ENCODE results near the gene SIPA1L3. TPM values are rescaled to one million over a fixed set of nuclear protein-coding genes. Genes with fewer than 3 reads are reported as not detected.

SIPA1L3 gene
- polyA plus RNA-seq, 1 of the 3 experiments (the other 2 are of a cell fraction) = 11.6 TPM

DNA sequence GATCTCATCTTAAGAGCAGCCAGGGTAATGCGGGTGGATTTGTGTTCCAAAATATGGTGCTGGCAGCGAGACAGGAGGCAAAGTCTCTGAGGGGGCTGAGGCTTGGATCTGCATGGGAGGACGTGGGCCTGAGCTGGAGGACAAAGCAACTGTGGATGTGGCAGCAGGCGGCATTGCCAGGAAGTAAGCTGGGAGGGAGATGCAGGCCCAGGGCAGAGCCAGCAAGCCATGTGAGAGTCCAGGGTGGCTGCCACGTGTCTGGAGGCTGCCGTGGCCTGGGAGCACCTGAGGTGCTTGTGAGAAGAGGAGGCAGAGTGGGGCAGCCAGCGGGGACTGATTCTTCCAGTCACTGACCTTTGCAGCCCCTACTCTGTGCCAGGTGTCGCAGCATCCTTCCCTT lies 265.0 kb downstream of the SIPA1L3 start:
- ChIA-PET CTCF (interaction anchor here (1.5 kb wide), 1 partner anchor 30 kb away, joined by 5 read pairs; no protein-coding TSS in a partner anchor), POLR2A (no interaction called here)
- no peaks in the 10 kb centered on the region for H3K27me3 ChIP-seq (ENCODE audit: insufficient read depth)
- H3K9ac ChIP-seq = no peak overlapping the region
- TF ChIP-seq EZH2phosphoT487 (IDR thresholded peaks at IDR 0.05; ENCODE audit: borderline replicate concordance, low read depth) (no peak), NFIC (IDR thresholded peaks at IDR 0.05; ENCODE audit: borderline replicate concordance) (no peak), TCF12 (IDR thresholded peaks at IDR 0.05) (no peak), RAD21 (IDR thresholded peaks at IDR 0.05; ENCODE audit: low read length) (no peak), MEF2A (IDR thresholded peaks at IDR 0.05; ENCODE audit: borderline replicate concordance, low read depth) (no peak), MXI1 (IDR thresholded peaks at IDR 0.05; ENCODE audit: low read depth, low read length) (no peak), YY1 (IDR thresholded peaks at IDR 0.05; ENCODE audit: low read depth) (no peak)
- TF ChIP-seq, protein P1, sequence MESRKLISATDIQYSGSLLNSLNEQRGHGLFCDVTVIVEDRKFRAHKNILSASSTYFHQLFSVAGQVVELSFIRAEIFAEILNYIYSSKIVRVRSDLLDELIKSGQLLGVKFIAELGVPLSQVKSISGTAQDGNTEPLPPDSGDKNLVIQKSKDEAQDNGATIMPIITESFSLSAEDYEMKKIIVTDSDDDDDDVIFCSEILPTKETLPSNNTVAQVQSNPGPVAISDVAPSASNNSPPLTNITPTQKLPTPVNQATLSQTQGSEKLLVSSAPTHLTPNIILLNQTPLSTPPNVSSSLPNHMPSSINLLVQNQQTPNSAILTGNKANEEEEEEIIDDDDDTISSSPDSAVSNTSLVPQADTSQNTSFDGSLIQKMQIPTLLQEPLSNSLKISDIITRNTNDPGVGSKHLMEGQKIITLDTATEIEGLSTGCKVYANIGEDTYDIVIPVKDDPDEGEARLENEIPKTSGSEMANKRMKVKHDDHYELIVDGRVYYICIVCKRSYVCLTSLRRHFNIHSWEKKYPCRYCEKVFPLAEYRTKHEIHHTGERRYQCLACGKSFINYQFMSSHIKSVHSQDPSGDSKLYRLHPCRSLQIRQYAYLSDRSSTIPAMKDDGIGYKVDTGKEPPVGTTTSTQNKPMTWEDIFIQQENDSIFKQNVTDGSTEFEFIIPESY (IDR thresholded peaks at IDR 0.05; ENCODE audit: borderline replicate concordance, low read depth) = no peak
- WGBS (ENCODE audit: low lambda C conversion rate) = 97% methylated on average over 8 of the region's 8 CpGs
- H4K20me1 ChIP-seq (ENCODE audit: insufficient read depth) = no peaks in the 10 kb centered on the region
- no peak overlapping the region; a peak in 1 of 4 replicates for H3K27ac ChIP-seq (ENCODE audit: low read depth in 2 of 2, low read length in 1 of 2)
- H3K79me2 ChIP-seq (ENCODE audit: insufficient read depth) = no peaks in the 10 kb centered on the region
- no peaks in the 10 kb centered on the region for H3K36me3 ChIP-seq (replicated peaks in 1 of 2; ENCODE audit: control insufficient read depth in 1 of 2, insufficient read depth in 2 of 2, low read length in 1 of 2)
- no peak overlapping the region for H2AFZ ChIP-seq (ENCODE audit: low read depth)
- H3K4me3 ChIP-seq (ENCODE audit: low read depth in 2 of 2, low read length in 1 of 2) = no peak overlapping the region
- no peak overlapping the region for H3K4me2 ChIP-seq
- DNase-seq = no peak
- peaks cover 0 to 17% of the 10 kb centered on the region in 2 experiments; a peak in 1 of 4 replicates for H3K4me1 ChIP-seq (ENCODE audit: control insufficient read depth in 1 of 2, insufficient read depth in 2 of 2, low read depth in 1 of 2, low read length in 1 of 2)
- H3K9me2 ChIP-seq = no peaks in the 10 kb centered on the region
- no peaks in the 10 kb centered on the region for H3F3A ChIP-seq (replicated peaks; ENCODE audit: insufficient read depth)
- no peaks in the 10 kb centered on the region for H3K9me3 ChIP-seq

DNA sequence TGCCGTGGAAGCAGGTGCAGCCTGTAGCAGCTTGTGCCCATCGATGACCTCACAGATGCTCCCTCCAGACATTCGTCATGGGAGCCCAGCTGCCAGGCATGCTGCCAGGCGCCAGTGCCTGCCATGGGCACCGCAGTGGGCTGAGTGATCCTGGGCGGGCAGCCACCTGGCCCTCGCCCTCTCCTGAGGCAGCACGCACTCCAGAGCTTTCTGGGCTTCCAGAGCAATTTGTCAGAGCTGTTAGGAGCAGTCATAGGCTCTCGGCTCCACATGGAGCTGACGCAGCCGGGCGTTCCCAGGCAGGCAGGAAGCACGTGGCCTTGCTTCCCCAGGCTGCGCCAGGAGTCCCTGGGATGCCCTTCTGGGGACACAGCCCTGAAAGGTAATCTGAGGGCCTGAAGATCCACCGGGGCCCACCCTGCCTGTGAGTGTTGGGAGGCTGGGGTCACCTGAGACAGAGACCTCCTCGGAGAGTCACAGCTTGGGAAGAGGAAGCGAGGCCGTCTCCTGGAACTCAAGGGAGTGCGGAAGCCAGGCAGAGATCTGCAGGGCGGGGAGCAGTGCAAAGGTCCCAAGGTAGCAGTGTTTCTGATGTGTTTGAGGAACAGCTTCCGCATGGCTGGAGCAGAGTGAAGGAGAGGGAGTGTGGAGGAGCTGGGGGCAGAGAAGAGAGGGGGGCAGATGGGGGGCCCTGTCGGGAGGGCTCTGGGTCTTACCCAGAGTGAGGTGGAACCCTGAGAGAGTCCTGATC lies 266.5 kb downstream of the SIPA1L3 start:
- H3K4me1 ChIP-seq (ENCODE audit: control insufficient read depth in 1 of 2, insufficient read depth in 2 of 2, low read depth in 1 of 2, low read length in 1 of 2) = peaks cover 0 to 17% of the 10 kb centered on the region in 2 experiments; a peak in 1 of 4 replicates
- no peaks in the 10 kb centered on the region for H3K27me3 ChIP-seq (ENCODE audit: insufficient read depth)
- no peaks in the 10 kb centered on the region for H3K9me3 ChIP-seq
- no peaks in the 10 kb centered on the region for H3K9me2 ChIP-seq
- peak overlapping the region in 1 of 2 experiments; percentile 79; a peak in 2 of 4 replicates for H3K27ac ChIP-seq (ENCODE audit: low read depth in 2 of 2, low read length in 1 of 2)
- no peak overlapping the region for H3K4me2 ChIP-seq
- no peaks in the 10 kb centered on the region for H3K36me3 ChIP-seq (replicated peaks in 1 of 2; ENCODE audit: control insufficient read depth in 1 of 2, insufficient read depth in 2 of 2, low read length in 1 of 2)
- 86% methylated on average over 15 of the region's 22 CpGs for WGBS (ENCODE audit: low lambda C conversion rate)
- peak; percentile 76 for DNase-seq
- H3K9ac ChIP-seq = no peak overlapping the region
- no peak overlapping the region for H3K4me3 ChIP-seq (ENCODE audit: low read depth in 2 of 2, low read length in 1 of 2)
- H3F3A ChIP-seq (replicated peaks; ENCODE audit: insufficient read depth) = no peaks in the 10 kb centered on the region
- H3K79me2 ChIP-seq (ENCODE audit: insufficient read depth) = no peaks in the 10 kb centered on the region
- ChIA-PET POLR2A (no interaction called here), CTCF (interaction anchor here (0.9 to 1.4 kb wide), 3 partner anchors 21 to 271 kb away, joined by 3 read pairs; no protein-coding TSS in a partner anchor)
- no peak overlapping the region for H2AFZ ChIP-seq (ENCODE audit: low read depth)
- no peaks in the 10 kb centered on the region for H4K20me1 ChIP-seq (ENCODE audit: insufficient read depth)
- peak; percentile 44; the same call in 1 of the 2 replicates for TF ChIP-seq TCF12 (IDR thresholded peaks at IDR 0.05)
- no peak for TF ChIP-seq TAF1 (IDR thresholded peaks at IDR 0.05; ENCODE audit: borderline replicate concordance, low read depth, low read length)
- no peak for TF ChIP-seq MEF2A (IDR thresholded peaks at IDR 0.05; ENCODE audit: borderline replicate concordance, low read depth)
- TF ChIP-seq ELF1 (IDR thresholded peaks at IDR 0.05) = no peak
- TF ChIP-seq, protein P2, sequence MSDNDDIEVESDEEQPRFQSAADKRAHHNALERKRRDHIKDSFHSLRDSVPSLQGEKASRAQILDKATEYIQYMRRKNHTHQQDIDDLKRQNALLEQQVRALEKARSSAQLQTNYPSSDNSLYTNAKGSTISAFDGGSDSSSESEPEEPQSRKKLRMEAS (IDR thresholded peaks at IDR 0.05; ENCODE audit: low read depth) = 0 out of 2 replicates have a peak, but pooled peaks have one; percentile 40
- TF ChIP-seq, protein P3, sequence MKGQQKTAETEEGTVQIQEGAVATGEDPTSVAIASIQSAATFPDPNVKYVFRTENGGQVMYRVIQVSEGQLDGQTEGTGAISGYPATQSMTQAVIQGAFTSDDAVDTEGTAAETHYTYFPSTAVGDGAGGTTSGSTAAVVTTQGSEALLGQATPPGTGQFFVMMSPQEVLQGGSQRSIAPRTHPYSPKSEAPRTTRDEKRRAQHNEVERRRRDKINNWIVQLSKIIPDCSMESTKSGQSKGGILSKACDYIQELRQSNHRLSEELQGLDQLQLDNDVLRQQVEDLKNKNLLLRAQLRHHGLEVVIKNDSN (IDR thresholded peaks at IDR 0.05; ENCODE audit: borderline replicate concordance, low read depth) = peak; percentile 45; the same call in 1 of the 2 replicates
- TF ChIP-seq RXRA (IDR thresholded peaks at IDR 0.05; ENCODE audit: borderline replicate concordance, low read depth) = no peak
- no peak for TF ChIP-seq GATA2 (CRISPR knock-in tag; IDR thresholded peaks at IDR 0.05)
- TF ChIP-seq RAD21 (IDR thresholded peaks at IDR 0.05; ENCODE audit: low read length) = no peak
- TF ChIP-seq, protein P4, sequence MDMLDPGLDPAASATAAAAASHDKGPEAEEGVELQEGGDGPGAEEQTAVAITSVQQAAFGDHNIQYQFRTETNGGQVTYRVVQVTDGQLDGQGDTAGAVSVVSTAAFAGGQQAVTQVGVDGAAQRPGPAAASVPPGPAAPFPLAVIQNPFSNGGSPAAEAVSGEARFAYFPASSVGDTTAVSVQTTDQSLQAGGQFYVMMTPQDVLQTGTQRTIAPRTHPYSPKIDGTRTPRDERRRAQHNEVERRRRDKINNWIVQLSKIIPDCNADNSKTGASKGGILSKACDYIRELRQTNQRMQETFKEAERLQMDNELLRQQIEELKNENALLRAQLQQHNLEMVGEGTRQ (IDR thresholded peaks at IDR 0.05; ENCODE audit: borderline replicate concordance, low read depth, low read length) = no peak
- TF ChIP-seq, protein P5, sequence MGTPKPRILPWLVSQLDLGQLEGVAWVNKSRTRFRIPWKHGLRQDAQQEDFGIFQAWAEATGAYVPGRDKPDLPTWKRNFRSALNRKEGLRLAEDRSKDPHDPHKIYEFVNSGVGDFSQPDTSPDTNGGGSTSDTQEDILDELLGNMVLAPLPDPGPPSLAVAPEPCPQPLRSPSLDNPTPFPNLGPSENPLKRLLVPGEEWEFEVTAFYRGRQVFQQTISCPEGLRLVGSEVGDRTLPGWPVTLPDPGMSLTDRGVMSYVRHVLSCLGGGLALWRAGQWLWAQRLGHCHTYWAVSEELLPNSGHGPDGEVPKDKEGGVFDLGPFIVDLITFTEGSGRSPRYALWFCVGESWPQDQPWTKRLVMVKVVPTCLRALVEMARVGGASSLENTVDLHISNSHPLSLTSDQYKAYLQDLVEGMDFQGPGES (IDR thresholded peaks at IDR 0.05; ENCODE audit: low read depth, low read length) = no peak
- TF ChIP-seq, protein P6, sequence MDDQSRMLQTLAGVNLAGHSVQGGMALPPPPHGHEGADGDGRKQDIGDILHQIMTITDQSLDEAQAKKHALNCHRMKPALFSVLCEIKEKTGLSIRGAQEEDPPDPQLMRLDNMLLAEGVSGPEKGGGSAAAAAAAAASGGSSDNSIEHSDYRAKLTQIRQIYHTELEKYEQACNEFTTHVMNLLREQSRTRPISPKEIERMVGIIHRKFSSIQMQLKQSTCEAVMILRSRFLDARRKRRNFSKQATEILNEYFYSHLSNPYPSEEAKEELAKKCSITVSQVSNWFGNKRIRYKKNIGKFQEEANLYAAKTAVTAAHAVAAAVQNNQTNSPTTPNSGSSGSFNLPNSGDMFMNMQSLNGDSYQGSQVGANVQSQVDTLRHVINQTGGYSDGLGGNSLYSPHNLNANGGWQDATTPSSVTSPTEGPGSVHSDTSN (IDR thresholded peaks at IDR 0.05) = peak; percentile 51
- no peak for TF ChIP-seq FOXM1 (IDR thresholded peaks at IDR 0.05; ENCODE audit: low read depth)
- TF ChIP-seq SMC3 (IDR thresholded peaks at IDR 0.05; ENCODE audit: low read depth, low read length) = no peak
- TF ChIP-seq SIN3A (IDR thresholded peaks at IDR 0.05; ENCODE audit: borderline replicate concordance, low read depth, low read length) = no peak

All from SK-N-SH (cell line).